ACHN (cell line): ENCODE data around the gene DYNC2H1.

Experiments used
- DNase-seq: peaks from one replicate; pipeline ENCODE4 v3.0.0-alpha.2; 2015
- in situ Hi-C: cut with HindIII; loops from 2 replicates; pipeline ENCODE4 v1.10.0; 2017; ENCODE audit warnings: low sequenced_read_pairs, low pct_ligation_motif_present, low pct_unique_long_range_greater_than_20kb

DYNC2H1 gene, protein sequence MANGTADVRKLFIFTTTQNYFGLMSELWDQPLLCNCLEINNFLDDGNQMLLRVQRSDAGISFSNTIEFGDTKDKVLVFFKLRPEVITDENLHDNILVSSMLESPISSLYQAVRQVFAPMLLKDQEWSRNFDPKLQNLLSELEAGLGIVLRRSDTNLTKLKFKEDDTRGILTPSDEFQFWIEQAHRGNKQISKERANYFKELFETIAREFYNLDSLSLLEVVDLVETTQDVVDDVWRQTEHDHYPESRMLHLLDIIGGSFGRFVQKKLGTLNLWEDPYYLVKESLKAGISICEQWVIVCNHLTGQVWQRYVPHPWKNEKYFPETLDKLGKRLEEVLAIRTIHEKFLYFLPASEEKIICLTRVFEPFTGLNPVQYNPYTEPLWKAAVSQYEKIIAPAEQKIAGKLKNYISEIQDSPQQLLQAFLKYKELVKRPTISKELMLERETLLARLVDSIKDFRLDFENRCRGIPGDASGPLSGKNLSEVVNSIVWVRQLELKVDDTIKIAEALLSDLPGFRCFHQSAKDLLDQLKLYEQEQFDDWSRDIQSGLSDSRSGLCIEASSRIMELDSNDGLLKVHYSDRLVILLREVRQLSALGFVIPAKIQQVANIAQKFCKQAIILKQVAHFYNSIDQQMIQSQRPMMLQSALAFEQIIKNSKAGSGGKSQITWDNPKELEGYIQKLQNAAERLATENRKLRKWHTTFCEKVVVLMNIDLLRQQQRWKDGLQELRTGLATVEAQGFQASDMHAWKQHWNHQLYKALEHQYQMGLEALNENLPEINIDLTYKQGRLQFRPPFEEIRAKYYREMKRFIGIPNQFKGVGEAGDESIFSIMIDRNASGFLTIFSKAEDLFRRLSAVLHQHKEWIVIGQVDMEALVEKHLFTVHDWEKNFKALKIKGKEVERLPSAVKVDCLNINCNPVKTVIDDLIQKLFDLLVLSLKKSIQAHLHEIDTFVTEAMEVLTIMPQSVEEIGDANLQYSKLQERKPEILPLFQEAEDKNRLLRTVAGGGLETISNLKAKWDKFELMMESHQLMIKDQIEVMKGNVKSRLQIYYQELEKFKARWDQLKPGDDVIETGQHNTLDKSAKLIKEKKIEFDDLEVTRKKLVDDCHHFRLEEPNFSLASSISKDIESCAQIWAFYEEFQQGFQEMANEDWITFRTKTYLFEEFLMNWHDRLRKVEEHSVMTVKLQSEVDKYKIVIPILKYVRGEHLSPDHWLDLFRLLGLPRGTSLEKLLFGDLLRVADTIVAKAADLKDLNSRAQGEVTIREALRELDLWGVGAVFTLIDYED (N-terminal part only)

DNA sequence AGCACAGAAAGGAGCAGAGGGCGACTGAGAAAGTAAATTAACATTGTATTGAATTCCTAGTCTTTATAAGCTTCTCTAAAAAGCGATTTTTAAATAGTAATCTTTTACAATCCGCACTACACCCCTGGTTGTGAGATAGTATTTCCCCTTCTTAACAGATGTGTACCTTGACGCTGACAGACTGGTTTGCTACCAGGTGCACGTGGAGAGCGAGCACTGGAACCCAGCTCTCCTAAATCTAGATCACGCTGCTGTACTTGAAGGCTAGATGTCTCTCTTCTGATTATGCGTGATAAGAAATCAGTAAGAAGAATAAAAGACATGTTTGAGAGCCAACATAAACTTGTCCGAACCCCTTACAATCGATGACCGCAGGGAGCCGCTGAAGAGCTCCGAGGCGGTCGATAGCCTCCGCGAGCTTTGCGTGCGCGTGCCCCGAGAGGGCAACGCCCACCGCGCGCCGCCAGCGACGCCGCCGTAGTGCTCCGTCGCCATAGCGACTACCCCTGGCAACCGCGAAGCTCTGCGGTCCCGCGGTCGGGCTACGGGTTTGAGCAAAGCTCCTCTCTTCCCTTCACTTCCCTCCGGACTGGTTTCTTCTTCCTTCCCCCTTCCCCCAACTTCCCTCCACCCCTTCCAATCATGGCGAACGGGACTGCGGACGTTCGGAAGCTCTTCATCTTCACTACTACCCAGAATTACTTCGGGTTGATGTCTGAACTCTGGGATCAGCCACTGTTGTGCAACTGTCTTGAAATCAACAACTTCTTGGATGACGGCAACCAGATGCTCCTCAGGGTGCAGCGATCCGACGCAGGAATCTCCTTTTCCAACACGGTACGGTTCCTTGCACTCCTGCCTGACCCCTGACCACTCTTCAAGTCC is at the start of gene DYNC2H1:
DYNC2H1 (plus strand) TSS at position 494 of the 885 bp plus-strand sequence; CDS start at position 643, 149 bp downstream.
- in situ Hi-C loops, result no loop called here

GRCh38 chr11:103061656-103062055 is 47.6 kb upstream of the DYNC2H1 start:
- DNase-seq, result no peak
- in situ Hi-C loops, result no loop called here

More for the DNA sequence above, at the start of gene DYNC2H1:
- DNase-seq, result peak; percentile 91

DNA sequence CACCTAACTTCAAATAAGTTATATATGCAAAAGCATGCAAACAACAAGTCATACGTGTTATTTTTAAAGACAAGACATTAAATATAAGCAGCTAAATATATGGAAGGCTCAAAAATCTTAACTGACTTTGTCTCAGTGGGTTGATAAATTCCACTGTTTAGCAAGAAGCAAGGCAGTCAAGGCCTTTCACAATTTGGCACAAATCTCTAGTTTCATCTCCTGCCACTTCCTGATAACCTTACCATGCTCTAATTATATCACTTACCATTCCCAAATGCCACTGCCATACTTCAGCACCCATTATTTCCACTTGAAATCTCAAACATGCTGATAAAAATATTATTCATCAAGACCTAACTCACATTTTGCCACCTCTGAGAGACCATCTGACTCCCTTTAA is 42.1 kb upstream of the DYNC2H1 start:
- no peak for DNase-seq
- in situ Hi-C loops, result no loop called here

- in situ Hi-C loops, result no loop called here
- DNase-seq, result no peak
Observed at GRCh38 chr11:103069367-103069766, 39.9 kb upstream of the DYNC2H1 start.

DNA sequence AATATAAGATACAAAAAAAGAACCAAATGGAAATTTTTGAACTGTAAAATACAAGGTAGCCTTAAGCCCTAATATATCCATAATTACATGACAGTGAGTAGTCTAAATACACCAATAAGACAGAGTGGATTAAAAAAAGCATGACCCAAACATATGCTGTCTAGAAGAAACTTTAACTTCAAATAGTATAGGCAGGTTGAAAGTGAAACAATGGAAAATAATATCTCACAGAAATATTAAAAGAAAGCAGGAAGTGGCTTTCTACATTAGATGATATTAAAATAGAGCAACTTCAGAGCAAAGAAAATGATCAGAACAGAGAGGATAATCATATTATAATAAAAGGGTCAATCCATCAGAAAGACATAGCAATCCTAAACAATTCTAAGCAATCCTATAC is 39.1 kb upstream of the DYNC2H1 start:
- no peak for DNase-seq
- in situ Hi-C loops, result no loop called here

GRCh38 chr11:103071008-103071407 is 38.2 kb upstream of the DYNC2H1 start:
- in situ Hi-C loops, result no loop called here

GRCh38 chr11:103076361-103076760 is 32.9 kb upstream of the DYNC2H1 start:
- in situ Hi-C loops, result no loop called here
- no peak for DNase-seq

More at GRCh38 chr11:103071008-103071407, 38.2 kb upstream of the DYNC2H1 start:
- no peak for DNase-seq

GRCh38 chr11:103077554-103077953 is 31.7 kb upstream of the DYNC2H1 start:
- DNase-seq, result no peak
- in situ Hi-C loops, result no loop called here

DNA sequence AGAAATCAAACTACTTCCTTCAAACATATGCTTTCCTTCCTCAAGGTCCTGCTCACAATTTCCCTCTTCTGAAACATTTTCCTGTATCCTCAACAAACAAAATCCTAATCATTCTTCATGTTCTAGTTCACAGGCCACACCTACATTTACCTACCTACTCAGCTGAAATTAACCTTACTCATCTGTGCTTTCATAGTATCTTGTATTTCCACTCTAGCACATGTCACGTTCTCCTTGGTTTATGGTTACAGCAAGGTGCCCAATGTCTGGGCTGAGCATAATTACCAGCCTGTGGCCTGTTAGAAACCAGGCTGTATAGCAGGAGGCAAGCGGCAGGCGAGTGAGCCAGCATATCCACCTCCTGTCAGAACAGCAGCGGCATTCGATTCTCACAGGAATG is 30.5 kb upstream of the DYNC2H1 start:
- in situ Hi-C loops, result no loop called here
- DNase-seq, result no peak

DNA sequence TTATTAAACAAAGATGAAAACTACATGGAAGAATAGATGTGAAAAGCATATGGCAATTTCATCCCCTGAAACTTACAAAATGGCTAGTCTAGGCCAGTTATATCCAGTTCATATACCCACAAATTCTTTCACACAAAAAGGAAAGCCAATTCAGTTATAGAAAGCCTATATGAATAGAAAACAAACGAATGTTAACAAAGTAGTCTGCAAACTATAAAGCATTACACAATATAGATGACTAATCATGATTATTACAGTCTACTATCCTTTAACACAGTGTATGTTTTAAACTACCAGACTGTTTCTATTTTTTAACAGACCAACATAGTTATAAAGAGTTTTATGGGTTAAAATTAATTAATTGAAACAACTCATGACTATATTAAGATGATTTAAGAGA is 29.4 kb upstream of the DYNC2H1 start:
- DNase-seq, result no peak
- in situ Hi-C loops, result no loop called here

- in situ Hi-C loops, result no loop called here
- DNase-seq, result no peak
Observed at GRCh38 chr11:103085758-103086365, 23.4 kb upstream of the DYNC2H1 start.

- in situ Hi-C loops, result no loop called here
- DNase-seq, result no peak
Observed at GRCh38 chr11:103086461-103086860, 22.8 kb upstream of the DYNC2H1 start.

GRCh38 chr11:103091064-103091800 is 18.0 kb upstream of the DYNC2H1 start:
- DNase-seq, result peak; percentile 44
- in situ Hi-C loops, result no loop called here

DNA sequence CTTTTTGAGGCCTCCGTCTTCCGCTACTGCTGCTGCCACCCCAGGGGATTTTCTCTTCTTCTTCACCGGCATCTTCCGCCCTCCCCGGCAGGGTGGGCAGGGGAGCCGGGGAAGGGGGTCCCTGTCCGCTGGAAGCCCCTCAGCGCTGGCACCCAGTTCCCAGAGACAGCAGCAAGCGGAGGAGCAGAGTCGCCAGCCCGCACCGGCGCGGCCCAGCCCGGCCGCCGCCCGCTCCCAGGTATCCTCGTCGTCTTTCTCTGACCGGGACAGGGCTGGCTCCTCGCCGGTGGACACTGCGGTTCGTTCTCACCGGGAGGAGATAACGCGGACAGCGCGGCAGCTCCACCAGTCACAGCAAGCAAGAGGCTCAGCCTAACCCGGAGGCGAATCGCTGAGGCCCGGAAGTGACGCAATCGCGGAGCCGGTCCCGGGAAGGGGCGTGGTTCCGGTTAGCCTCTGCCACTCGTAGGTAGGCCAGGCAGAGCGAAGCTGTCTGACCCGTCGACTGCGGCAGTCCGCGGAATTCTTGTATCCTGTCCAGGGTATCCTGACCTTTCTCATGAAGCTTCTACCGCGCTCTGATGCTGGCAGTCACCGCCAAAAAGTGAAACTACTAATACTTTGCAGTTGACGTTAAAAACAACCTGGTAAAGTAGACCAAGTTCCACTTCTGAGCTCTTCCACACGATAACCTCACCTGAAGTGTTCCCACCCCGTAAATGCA is 17.3 kb upstream of the DYNC2H1 start, which contains the start of gene DCUN1D5:
DCUN1D5 (minus strand) TSS at position 360 of the 724 bp plus-strand sequence; CDS start at position 72, 288 bp downstream.
- peak; percentile 95 for DNase-seq
- in situ Hi-C loops, result no loop called here

GRCh38 chr11:103097279-103097678 is 11.9 kb upstream of the DYNC2H1 start:
- DNase-seq, result no peak
- in situ Hi-C loops, result no loop called here

- DNase-seq, result peak; percentile 35
- in situ Hi-C loops, result no loop called here
Observed at GRCh38 chr11:103109818-103110388, 677 bp downstream of the DYNC2H1 start.
